Sigmoid colon (tissue), 4 donors: ENCODE results near the gene ECSIT.

Experiments used
- CTCF ChIP-seq, 4 experiments: fragments of 450-650 bp in 3 of 4; fragments of 200-600 bp in 1 of 4; IDR thresholded peaks; one replicate each; pipeline ENCODE4 v1.5.1; 2016 to 2019; ENCODE audit warnings: antibody characterized with exemption in 4 of 4, mild to moderate bottlenecking in 3 of 4, moderate library complexity in 2 of 4
- EP300 ChIP-seq, 4 donors: sonication (generic); formaldehyde crosslinking; IDR thresholded peaks; one replicate each; pipeline ENCODE4 v1.6.1; 2017; ENCODE audit warnings: antibody characterized with exemption in 4 of 4
- POLR2A ChIP-seq, 2 donors: fragments of 450-650 bp; IDR thresholded peaks; one replicate each; pipeline ENCODE4 v1.6.1; 2016; ENCODE audit warnings: antibody characterized with exemption in 2 of 2, mild to moderate bottlenecking in 2 of 2, moderate library complexity in 2 of 2
- POLR2AphosphoS5 ChIP-seq, 4 donors: sonication (generic); formaldehyde crosslinking; IDR thresholded peaks; one replicate each; pipeline ENCODE4 v1.6.1; 2017; ENCODE audit warnings: antibody characterized with exemption in 4 of 4

GRCh38 chr19:11551603-11552235 lies 22.8 kb upstream of the ECSIT start:
- TF ChIP-seq POLR2A (IDR thresholded peaks at IDR 0.05) (no peak), CTCF (IDR thresholded peaks at IDR 0.05) (peak; percentile 17 to 59 (median 45)), EP300 (IDR thresholded peaks at IDR 0.05) (peak in 1 of 4 donors; percentile 2), POLR2AphosphoS5 (IDR thresholded peaks at IDR 0.05) (peak; percentile 7 to 69 (median 54))
